ENCODE data around the gene HMX1.

- no peak for TF ChIP-seq CTCF (IDR thresholded peaks at IDR 0.05)
- TF ChIP-seq POLR2A (IDR thresholded peaks at IDR 0.05), result no peak
- no peak for TF ChIP-seq EP300 (IDR thresholded peaks at IDR 0.05)
- no peak for TF ChIP-seq POLR2AphosphoS5 (IDR thresholded peaks at IDR 0.05)
Observed at GRCh38 chr4:8838961-8839431, 32.6 kb downstream of the HMX1 start.
